MM.1S (cell line): ENCODE data around the gene PHTF2.

ENCODE experiments used
- DNase-seq: peaks from one replicate; pipeline ENCODE4 v3.0.0-alpha.2; 2015
- H2AFZ ChIP-seq: fragments of 300-600 bp; sonication (generic); 2 replicates; pipeline ENCODE4 v1.6.0; 2016; ENCODE audit warnings: antibody characterized with exemption, low read length
- H3F3A ChIP-seq: fragments of 300-600 bp; sonication (generic); 2 replicates; pipeline ENCODE4 v1.6.1; 2016; ENCODE audit warnings: mild to moderate bottlenecking, antibody characterized with exemption, low read length, moderate library complexity, mixed read lengths; ENCODE audit not compliant: insufficient read depth
- H3K27ac ChIP-seq: fragments of 300-600 bp; sonication (generic); 2 replicates; pipeline ENCODE4 v1.5.1; 2016; ENCODE audit warnings: mild to moderate bottlenecking, low read length
- H3K27me3 ChIP-seq: fragments of 300-600 bp; sonication (generic); replicated peaks from 2 replicates; pipeline ENCODE4 v1.6.0; 2016; ENCODE audit warnings: low read length; ENCODE audit not compliant: insufficient read depth
- H3K36me3 ChIP-seq: fragments of 300-600 bp; sonication (generic); replicated peaks from 2 replicates; pipeline ENCODE4 v1.6.1; 2016; ENCODE audit warnings: mild to moderate bottlenecking, low read length, mixed read lengths; ENCODE audit not compliant: insufficient read depth
- H3K4me1 ChIP-seq: fragments of 300-600 bp; sonication (generic); 2 replicates; pipeline ENCODE4 v1.6.1; 2016; ENCODE audit warnings: low read length, mixed read lengths
- H3K4me2 ChIP-seq: fragments of 300-600 bp; sonication (generic); 2 replicates; pipeline ENCODE4 v1.6.0; 2016; ENCODE audit warnings: low read depth, low read length
- H3K4me3 ChIP-seq: fragments of 300-600 bp; sonication (generic); 2 replicates; pipeline ENCODE4 v1.5.1; 2016; ENCODE audit warnings: low read length, mixed read lengths
- H3K79me2 ChIP-seq: fragments of 300-600 bp; sonication (generic); 2 replicates; pipeline ENCODE4 v1.6.1; 2016; ENCODE audit warnings: mixed run types, low read length, mixed read lengths
- H3K9ac ChIP-seq: fragments of 300-600 bp; sonication (generic); 2 replicates; pipeline ENCODE4 v1.6.1; 2016; ENCODE audit warnings: low read length, mixed read lengths
- H3K9me2 ChIP-seq: fragments of 300-600 bp; sonication (generic); replicated peaks from 2 replicates; pipeline ENCODE4 v1.6.1; 2016; ENCODE audit warnings: mild to moderate bottlenecking, low read length, mixed read lengths; ENCODE audit not compliant: insufficient read depth
- H3K9me3 ChIP-seq: fragments of 300-600 bp; sonication (generic); replicated peaks from 2 replicates; pipeline ENCODE4 v1.6.1; 2016; ENCODE audit warnings: mild to moderate bottlenecking, low read length, mixed read lengths; ENCODE audit not compliant: insufficient read depth
- H4K20me1 ChIP-seq: fragments of 300-600 bp; sonication (generic); 2 replicates; pipeline ENCODE4 v1.6.1; 2016; ENCODE audit warnings: mild to moderate bottlenecking, low read length, moderate library complexity, mixed read lengths; ENCODE audit not compliant: insufficient read depth
- CTCF ChIP-seq: fragments of 300-600 bp; sonication (generic); IDR thresholded peaks from 2 replicates; pipeline ENCODE4 v1.5.1; 2016; ENCODE audit warnings: antibody characterized with exemption, low read length, mixed read lengths
- EZH2 ChIP-seq: fragments of 300-600 bp; sonication (generic); optimal IDR thresholded peaks from 2 replicates; pipeline ENCODE3; 2017; ENCODE audit warnings: low read depth, mild to moderate bottlenecking, antibody characterized with exemption, low read length, mixed read lengths
- EZH2phosphoT487 ChIP-seq: fragments of 300-600 bp; sonication (generic); IDR thresholded peaks from 2 replicates; pipeline ENCODE4 v1.6.1; 2018; ENCODE audit warnings: antibody characterized with exemption, low read length

PHTF2 gene

GRCh38 chr7:77935652-77936348 is 137.2 kb downstream of the PHTF2 start:
- no peak for DNase-seq
- Histone ChIP-seq H3K9ac (no peak overlapping the region), H3K79me2 (no peaks in the 10 kb centered on the region), H3K36me3 (no peaks in the 10 kb centered on the region; the same call in 1 of the 2 replicates), H3K9me2 (no peaks in the 10 kb centered on the region), H2AFZ (no peak overlapping the region), H3K9me3 (no peaks in the 10 kb centered on the region), H4K20me1 (no peaks in the 10 kb centered on the region), H3K27me3 (no peaks in the 10 kb centered on the region), H3F3A (no peaks in the 10 kb centered on the region), H3K27ac (no peak overlapping the region), H3K4me3 (no peak overlapping the region), H3K4me1 (peaks cover 4% of the 10 kb centered on the region; the same call in 1 of the 2 replicates), H3K4me2 (no peak overlapping the region)
- TF ChIP-seq EZH2 (no peak), CTCF (peak; percentile 15; the same call in 1 of the 2 replicates)

GRCh38 chr7:77940647-77941046 is 142.1 kb downstream of the PHTF2 start:
- no peaks in the 10 kb centered on the region; the same call in 1 of the 2 replicates for H3K36me3 ChIP-seq
- peak; percentile 24 for DNase-seq
- H3K4me2 ChIP-seq, result no peak overlapping the region
- no peaks in the 10 kb centered on the region for H3K9me3 ChIP-seq
- H3K79me2 ChIP-seq, result no peaks in the 10 kb centered on the region
- H3K27me3 ChIP-seq, result no peaks in the 10 kb centered on the region
- no peaks in the 10 kb centered on the region for H4K20me1 ChIP-seq
- peaks cover 1% of the 10 kb centered on the region; the same call in 1 of the 2 replicates for H3K4me1 ChIP-seq
- no peaks in the 10 kb centered on the region for H3F3A ChIP-seq
- H3K4me3 ChIP-seq, result no peak overlapping the region
- no peak overlapping the region for H2AFZ ChIP-seq
- no peaks in the 10 kb centered on the region for H3K9me2 ChIP-seq
- no peak overlapping the region for H3K9ac ChIP-seq
- TF ChIP-seq CTCF (peak; percentile 51), EZH2phosphoT487 (no peak)
- no peak overlapping the region for H3K27ac ChIP-seq

GRCh38 chr7:77942431-77942830 is 143.9 kb downstream of the PHTF2 start:
- Histone ChIP-seq H3K27me3 (no peaks in the 10 kb centered on the region), H2AFZ (no peak overlapping the region)

More at GRCh38 chr7:77942431-77942830, 143.9 kb downstream of the PHTF2 start:
- H3K36me3 ChIP-seq, result no peaks in the 10 kb centered on the region
- no peaks in the 10 kb centered on the region for H4K20me1 ChIP-seq
- H3K9me3 ChIP-seq, result no peaks in the 10 kb centered on the region
- no peaks in the 10 kb centered on the region for H3K9me2 ChIP-seq
- TF ChIP-seq EZH2, result no peak
- TF ChIP-seq CTCF, result no peak
- no peak for TF ChIP-seq EZH2phosphoT487
- no peak overlapping the region for H3K9ac ChIP-seq
- DNase-seq, result no peak
- no peaks in the 10 kb centered on the region for H3K79me2 ChIP-seq
- no peaks in the 10 kb centered on the region for H3F3A ChIP-seq
- H3K4me1 ChIP-seq, result no peaks in the 10 kb centered on the region
- H3K27ac ChIP-seq, result no peak overlapping the region
- H3K4me2 ChIP-seq, result no peak overlapping the region
- no peak overlapping the region for H3K4me3 ChIP-seq
